Upper lobe of right lung (tissue), 1 donor: Measurements from ENCODE around the gene KRTAP2-3. TPM values are rescaled to one million over a fixed set of nuclear protein-coding genes. Genes with fewer than 3 reads are reported as not detected.

ENCODE experiments used
- ATAC-seq: fragments of 200-7000 bp; cut with Tn5 transposase; one replicate; pipeline ENCODE4 v1.9.1; 2020; ENCODE audit warnings: mild to moderate bottlenecking, moderate library complexity
- DNase-seq: peaks from one replicate; pipeline ENCODE4 v3.0.0-alpha.2; 2020
- H3K27ac ChIP-seq: fragments of 200-600 bp; one replicate; pipeline ENCODE4 v1.8.0; 2022
- H3K27me3 ChIP-seq: fragments of 200-600 bp; one replicate; pipeline ENCODE4 v1.8.0; 2022; ENCODE audit warnings: mild to moderate bottlenecking
- H3K36me3 ChIP-seq: fragments of 200-600 bp; one replicate; pipeline ENCODE4 v1.8.0; 2022
- H3K4me1 ChIP-seq: fragments of 200-600 bp; one replicate; pipeline ENCODE4 v1.8.0; 2022
- H3K4me3 ChIP-seq: fragments of 200-600 bp; one replicate; pipeline ENCODE4 v1.8.0; 2022; ENCODE audit warnings: mild to moderate bottlenecking
- H3K9me3 ChIP-seq: fragments of 200-600 bp; one replicate; pipeline ENCODE4 v1.8.0; 2022
- intact Hi-C: fragments of 100-400 bp; cut with DNase I; formaldehyde crosslinking; loops from one replicate; pipeline ENCODE4 v1.11.0; 2022
- total RNA-seq: library from RNA; stranded (reverse); fragmentation: NEBNext Ultra II Directional; extraction: Animal tissue kit (Norgen Biotek cat#: 25700); gene quantifications from one replicate; pipeline ENCODE4 v1.2.1, GENCODE V29; 2021
- TF ChIP-seq, protein P1 (sequence below): fragments of 200-600 bp; IDR thresholded peaks from one replicate; pipeline ENCODE4 v1.8.0; 2022; ENCODE audit warnings: antibody characterized with exemption
- donor health status: DM: no; HTN: yes; CAD: no; lungs with severe emphysema.

KRTAP2-3 gene
- total RNA-seq, 1 donor from 2014 or later: not detected

DNA sequence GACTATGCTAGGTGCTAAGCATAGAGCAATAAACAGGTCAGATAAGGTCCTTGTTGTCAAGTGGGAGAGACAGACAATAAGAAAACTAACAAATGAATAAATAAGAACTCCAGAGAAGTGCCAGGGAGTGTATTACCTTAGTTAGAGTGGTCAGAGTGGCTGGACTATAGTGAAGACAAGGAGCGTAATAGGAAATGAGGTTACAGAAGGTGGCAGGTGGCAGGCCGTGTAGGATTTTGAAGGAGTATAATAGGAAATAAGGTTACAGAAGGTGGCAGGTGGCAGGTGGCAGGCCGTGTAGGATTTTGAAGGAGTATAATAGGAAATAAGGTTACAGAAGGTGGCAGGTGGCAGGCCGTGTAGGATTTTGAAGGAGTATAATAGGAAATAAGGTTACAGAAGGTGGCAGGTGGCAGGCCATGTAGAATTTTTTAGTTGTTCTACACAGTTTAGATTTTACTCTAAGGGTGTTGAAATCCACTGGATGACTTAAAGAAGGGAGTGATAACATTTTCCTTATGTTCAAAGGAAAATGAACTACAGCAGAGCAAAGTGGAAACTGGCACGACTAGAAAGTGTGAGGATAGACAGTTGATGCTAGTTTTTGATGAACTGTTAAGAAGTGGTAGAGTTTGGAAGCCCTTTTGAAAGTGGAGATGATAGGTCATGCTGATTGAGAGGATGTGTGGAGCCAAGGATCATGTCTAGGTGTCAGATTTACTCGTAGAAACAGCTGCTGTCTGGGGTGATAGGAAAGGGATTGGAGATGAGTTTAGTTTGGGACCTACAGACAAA, 47.4 kb downstream of the KRTAP2-3 start:
- H3K4me3 ChIP-seq: no peak overlapping the region
- intact Hi-C loops: no loop called here
- DNase-seq (no peak), ATAC-seq (no peak)
- no peaks in the 10 kb centered on the region for H3K27me3 ChIP-seq
- no peaks in the 10 kb centered on the region for H3K36me3 ChIP-seq
- TF ChIP-seq, protein P1, sequence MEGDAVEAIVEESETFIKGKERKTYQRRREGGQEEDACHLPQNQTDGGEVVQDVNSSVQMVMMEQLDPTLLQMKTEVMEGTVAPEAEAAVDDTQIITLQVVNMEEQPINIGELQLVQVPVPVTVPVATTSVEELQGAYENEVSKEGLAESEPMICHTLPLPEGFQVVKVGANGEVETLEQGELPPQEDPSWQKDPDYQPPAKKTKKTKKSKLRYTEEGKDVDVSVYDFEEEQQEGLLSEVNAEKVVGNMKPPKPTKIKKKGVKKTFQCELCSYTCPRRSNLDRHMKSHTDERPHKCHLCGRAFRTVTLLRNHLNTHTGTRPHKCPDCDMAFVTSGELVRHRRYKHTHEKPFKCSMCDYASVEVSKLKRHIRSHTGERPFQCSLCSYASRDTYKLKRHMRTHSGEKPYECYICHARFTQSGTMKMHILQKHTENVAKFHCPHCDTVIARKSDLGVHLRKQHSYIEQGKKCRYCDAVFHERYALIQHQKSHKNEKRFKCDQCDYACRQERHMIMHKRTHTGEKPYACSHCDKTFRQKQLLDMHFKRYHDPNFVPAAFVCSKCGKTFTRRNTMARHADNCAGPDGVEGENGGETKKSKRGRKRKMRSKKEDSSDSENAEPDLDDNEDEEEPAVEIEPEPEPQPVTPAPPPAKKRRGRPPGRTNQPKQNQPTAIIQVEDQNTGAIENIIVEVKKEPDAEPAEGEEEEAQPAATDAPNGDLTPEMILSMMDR: no peak
- H3K27ac ChIP-seq: no peak overlapping the region
- H3K9me3 ChIP-seq: no peaks in the 10 kb centered on the region
- H3K4me1 ChIP-seq: no peaks in the 10 kb centered on the region

DNA sequence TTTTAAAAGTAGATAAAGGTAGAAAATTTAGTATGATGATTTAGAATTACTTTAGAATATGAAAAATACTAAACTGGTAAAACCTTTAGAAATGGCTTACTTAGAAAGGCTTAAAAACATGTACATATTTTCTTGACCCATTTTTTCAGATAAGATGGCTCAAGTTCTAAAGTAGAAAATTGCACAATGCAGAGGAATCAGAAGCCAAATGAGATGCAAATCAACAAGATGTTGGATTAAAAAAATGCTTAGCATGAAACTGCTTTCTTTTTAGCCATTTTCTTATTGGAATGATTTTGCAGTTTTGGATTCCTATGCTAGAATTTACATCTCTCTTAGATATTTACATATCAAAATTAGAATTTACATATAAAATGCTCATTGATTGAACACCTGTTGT, 49.5 kb downstream of the KRTAP2-3 start:
- DNase-seq (no peak), ATAC-seq (no peak)
- no peaks in the 10 kb centered on the region for H3K9me3 ChIP-seq
- TF ChIP-seq, protein P1: no peak
- no peaks in the 10 kb centered on the region for H3K27me3 ChIP-seq
- H3K27ac ChIP-seq: no peak overlapping the region
- no peaks in the 10 kb centered on the region for H3K36me3 ChIP-seq
- no peak overlapping the region for H3K4me3 ChIP-seq
- H3K4me1 ChIP-seq: no peaks in the 10 kb centered on the region
- intact Hi-C loops: no loop called here

DNA sequence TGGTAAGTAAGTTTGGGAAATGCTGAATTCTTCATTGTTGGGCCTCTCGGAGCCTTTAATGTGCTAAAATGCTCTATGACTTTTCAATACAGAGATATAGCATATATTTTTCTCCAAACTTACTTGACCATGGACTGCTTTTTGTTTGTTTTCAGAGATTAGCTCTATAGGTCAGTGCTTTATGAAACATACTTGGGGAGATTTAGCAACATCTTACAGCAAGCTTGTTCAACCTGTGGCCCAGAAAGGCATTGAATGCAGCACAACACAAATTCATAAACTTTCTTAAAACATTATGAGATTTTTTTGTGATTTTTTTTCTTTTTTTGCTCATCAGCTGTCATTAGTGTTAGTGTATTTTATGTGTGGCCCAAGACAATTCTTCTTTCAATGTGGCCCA, 50.0 kb downstream of the KRTAP2-3 start:
- ATAC-seq (no peak), DNase-seq (no peak)
- H3K36me3 ChIP-seq: no peaks in the 10 kb centered on the region
- TF ChIP-seq, protein P1: no peak
- H3K4me3 ChIP-seq: no peak overlapping the region
- no peak overlapping the region for H3K27ac ChIP-seq
- H3K9me3 ChIP-seq: no peaks in the 10 kb centered on the region
- no peaks in the 10 kb centered on the region for H3K27me3 ChIP-seq
- no peaks in the 10 kb centered on the region for H3K4me1 ChIP-seq
- intact Hi-C loops: no loop called here

DNA sequence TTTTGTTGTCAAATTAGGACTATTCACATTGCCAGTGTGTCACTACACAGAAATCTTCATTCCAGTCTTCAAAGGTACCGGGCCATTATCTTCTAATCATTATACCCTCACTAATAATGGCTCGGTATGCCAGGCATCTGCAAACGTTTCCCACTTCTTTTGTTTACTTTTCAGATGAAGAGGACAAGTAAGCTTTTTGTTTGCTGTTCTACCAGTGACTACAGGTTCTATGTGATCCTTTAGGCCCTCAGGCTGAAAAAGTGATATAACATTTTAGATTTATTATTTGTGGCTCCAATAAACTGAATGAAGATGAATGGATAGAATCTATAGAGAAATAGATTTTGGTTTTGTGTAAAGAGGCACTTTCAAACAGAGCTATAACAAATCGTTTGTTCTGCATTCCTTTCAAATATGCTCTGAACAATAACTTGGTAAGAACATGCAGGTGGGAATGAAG, 50.6 kb downstream of the KRTAP2-3 start:
- intact Hi-C loops: no loop called here
- DNase-seq (no peak), ATAC-seq (peak; percentile 69)
- Histone ChIP-seq H3K4me3 (no peak overlapping the region), H3K27me3 (no peaks in the 10 kb centered on the region), H3K4me1 (no peaks in the 10 kb centered on the region), H3K36me3 (no peaks in the 10 kb centered on the region), H3K9me3 (no peaks in the 10 kb centered on the region), H3K27ac (no peak overlapping the region)
- TF ChIP-seq, protein P1: no peak

Other genes with a start within 250 kb of the KRTAP2-3 start
- gene KRT10, start 237.5 kb downstream of the KRTAP2-3 start, total RNA-seq: 36.8 TPM
- gene KRT12, start 192.9 kb downstream of the KRTAP2-3 start, total RNA-seq: not detected
- gene KRT20, start 174.9 kb downstream of the KRTAP2-3 start, total RNA-seq: not detected
- 1.1 TPM for gene KRT23, start 122.5 kb downstream of the KRTAP2-3 start, total RNA-seq
- 0.35 TPM for gene KRT39, start 93.2 kb downstream of the KRTAP2-3 start, total RNA-seq
- gene KRT40, start 75.8 kb downstream of the KRTAP2-3 start, total RNA-seq: not detected
- gene KRTAP3-3, start 66.0 kb downstream of the KRTAP2-3 start, total RNA-seq: not detected
- not detected for gene KRTAP3-2, start 60.2 kb downstream of the KRTAP2-3 start, total RNA-seq
- not detected for gene KRTAP3-1, start 51.0 kb downstream of the KRTAP2-3 start, total RNA-seq
- not detected for gene KRTAP1-5, start 32.9 kb downstream of the KRTAP2-3 start, total RNA-seq
- not detected for gene KRTAP1-4, start 29.9 kb downstream of the KRTAP2-3 start, total RNA-seq
- not detected for gene KRTAP1-3, start 25.2 kb downstream of the KRTAP2-3 start, total RNA-seq
- not detected for gene KRTAP1-1, start 18.7 kb downstream of the KRTAP2-3 start, total RNA-seq
- gene KRTAP2-1, start 12.8 kb downstream of the KRTAP2-3 start, total RNA-seq: not detected
- not detected for gene KRTAP2-2, start 4.9 kb downstream of the KRTAP2-3 start, total RNA-seq
- gene KRTAP2-4, start 5.8 kb upstream of the KRTAP2-3 start, total RNA-seq: not detected
- gene KRTAP4-7, start 24.0 kb upstream of the KRTAP2-3 start, total RNA-seq: not detected
- gene KRTAP4-8, start 38.0 kb upstream of the KRTAP2-3 start, total RNA-seq: not detected
- not detected for gene KRTAP4-16, start 42.1 kb upstream of the KRTAP2-3 start, total RNA-seq
- not detected for gene KRTAP4-9, start 45.3 kb upstream of the KRTAP2-3 start, total RNA-seq
- not detected for gene KRTAP4-11, start 58.3 kb upstream of the KRTAP2-3 start, total RNA-seq
- gene KRTAP4-12, start 64.1 kb upstream of the KRTAP2-3 start, total RNA-seq: not detected
- gene KRTAP4-6, start 80.4 kb upstream of the KRTAP2-3 start, total RNA-seq: not detected
- not detected for gene KRTAP4-5, start 89.7 kb upstream of the KRTAP2-3 start, total RNA-seq
- gene KRTAP4-4, start 100.6 kb upstream of the KRTAP2-3 start, total RNA-seq: not detected
- not detected for gene KRTAP4-3, start 108.1 kb upstream of the KRTAP2-3 start, total RNA-seq
- not detected for gene KRTAP4-2, start 118.1 kb upstream of the KRTAP2-3 start, total RNA-seq
- gene KRTAP4-1, start 124.8 kb upstream of the KRTAP2-3 start, total RNA-seq: not detected
- not detected for gene KRTAP9-1, start 129.8 kb upstream of the KRTAP2-3 start, total RNA-seq
- gene KRTAP9-2, start 166.5 kb upstream of the KRTAP2-3 start, total RNA-seq: not detected
- not detected for gene KRTAP9-3, start 172.3 kb upstream of the KRTAP2-3 start, total RNA-seq
- not detected for gene KRTAP9-8, start 177.9 kb upstream of the KRTAP2-3 start, total RNA-seq
- not detected for gene KRTAP9-4, start 189.6 kb upstream of the KRTAP2-3 start, total RNA-seq
- not detected for gene KRTAP9-9, start 195.3 kb upstream of the KRTAP2-3 start, total RNA-seq
- gene KRTAP9-6, start 205.3 kb upstream of the KRTAP2-3 start, total RNA-seq: not detected
- not detected for gene KRTAP9-7, start 215.6 kb upstream of the KRTAP2-3 start, total RNA-seq
- not detected for gene KRTAP29-1, start 242.7 kb upstream of the KRTAP2-3 start, total RNA-seq
- not detected for gene KRTAP16-1, start 249.2 kb upstream of the KRTAP2-3 start, total RNA-seq